ENCODE measurements around the gene BBS9. TPM values are rescaled to one million over a fixed set of nuclear protein-coding genes. Genes with fewer than 3 reads are reported as not detected.

The BBS9 gene
- total RNA-seq, 1 experiment from 2014 or later = 26.4 TPM

DNA sequence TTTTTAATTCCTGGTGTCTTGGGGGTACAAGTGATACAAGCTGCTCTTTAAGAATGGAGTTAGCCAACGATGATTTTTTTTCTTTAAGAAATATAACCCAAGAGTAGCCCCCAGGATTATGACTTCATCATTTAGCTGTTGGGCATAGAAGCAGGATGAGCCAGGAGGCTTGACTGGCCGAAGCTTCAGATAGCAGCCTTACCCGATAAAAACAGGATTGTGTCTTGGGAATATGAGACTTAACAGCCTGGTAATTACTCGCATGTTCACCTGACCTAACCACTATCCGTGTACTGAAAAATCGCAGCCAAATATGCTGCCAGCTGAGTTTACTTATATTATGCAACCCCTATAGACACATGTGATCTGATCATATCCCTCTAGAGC, 430.0 kb downstream of the BBS9 start:
- H3K4me2 ChIP-seq (ENCODE audit: insufficient read depth, insufficient read length, low read length) = no peak overlapping the region

More for the DNA sequence above, 430.0 kb downstream of the BBS9 start:
- Mint-ChIP-seq H3K36me3 (ENCODE audit: insufficient read depth in 1 of 3, low read depth in 3 of 3) (no peaks in the 10 kb centered on the region), H3K27me3 (ENCODE audit: low read depth) (no peaks in the 10 kb centered on the region), H3K4me3 (no peak overlapping the region), H3K4me1 (no peaks in the 10 kb centered on the region), H3K9me3 (no peaks in the 10 kb centered on the region), H3K27ac (no peak overlapping the region)
- Histone ChIP-seq H3K27ac (ENCODE audit: insufficient read length, low read depth, low read length) (no peak overlapping the region), H3K79me2 (ENCODE audit: insufficient read depth, low read length) (no peaks in the 10 kb centered on the region), H4K91ac (ENCODE audit: insufficient read length, low read depth, low read length) (no peak overlapping the region), H3K9me3 (ENCODE audit: control insufficient read depth, low read depth, low read length) (no peaks in the 10 kb centered on the region), H4K20me1 (ENCODE audit: control insufficient read depth, insufficient read depth, insufficient read length) (no peaks in the 10 kb centered on the region), H3K9ac (ENCODE audit: extremely low read depth, insufficient read length, low read length) (no peak overlapping the region), H2AFZ (ENCODE audit: low read length) (no peak overlapping the region), H4K5ac (ENCODE audit: insufficient read length, low read depth, low read length) (no peak overlapping the region), H3K79me1 (ENCODE audit: insufficient read depth, low read depth, low read length, poor library complexity, severe bottlenecking) (no peaks in the 10 kb centered on the region), H3K23me2 (ENCODE audit: insufficient read length, low read depth, low read length, poor library complexity, severe bottlenecking) (no peaks in the 10 kb centered on the region), H3K18ac (ENCODE audit: insufficient read length, low read depth, low read length) (no peak overlapping the region), H4K8ac (replicated peaks; ENCODE audit: insufficient read length, low read depth, low read length) (no peak overlapping the region), H3K14ac (ENCODE audit: insufficient read depth, low read length) (no peak overlapping the region), H3K56ac (ENCODE audit: insufficient read length, low read depth, low read length) (no peak overlapping the region), H2BK120ac (ENCODE audit: low read depth, low read length, poor library complexity, severe bottlenecking) (no peak overlapping the region), H2AK5ac (ENCODE audit: insufficient read length, low read length) (no peak overlapping the region), H2BK5ac (ENCODE audit: insufficient read length, low read length) (no peak overlapping the region), H2BK15ac (ENCODE audit: low read depth, low read length) (no peak overlapping the region), H3K23ac (ENCODE audit: insufficient read length, low read depth, low read length) (no peak overlapping the region), H2BK12ac (ENCODE audit: insufficient read length, low read depth, low read length) (no peak overlapping the region), H3K27me3 (ENCODE audit: insufficient read depth, low read length) (no peaks in the 10 kb centered on the region), H3K4ac (ENCODE audit: low read depth, low read length) (no peak overlapping the region), H2BK20ac (ENCODE audit: low read depth, low read length, poor library complexity, severe bottlenecking) (no peak overlapping the region), H3T11ph (ENCODE audit: low read length) (no peak overlapping the region), H3K4me1 (ENCODE audit: insufficient read depth, low read length) (no peaks in the 10 kb centered on the region)
- no CpG with 5 or more reads among the region's 6 CpGs for WGBS (ENCODE audit: extremely low coverage, insufficient read length, low lambda C conversion rate)
- DNase-seq = no peak
- TF ChIP-seq, protein P1, sequence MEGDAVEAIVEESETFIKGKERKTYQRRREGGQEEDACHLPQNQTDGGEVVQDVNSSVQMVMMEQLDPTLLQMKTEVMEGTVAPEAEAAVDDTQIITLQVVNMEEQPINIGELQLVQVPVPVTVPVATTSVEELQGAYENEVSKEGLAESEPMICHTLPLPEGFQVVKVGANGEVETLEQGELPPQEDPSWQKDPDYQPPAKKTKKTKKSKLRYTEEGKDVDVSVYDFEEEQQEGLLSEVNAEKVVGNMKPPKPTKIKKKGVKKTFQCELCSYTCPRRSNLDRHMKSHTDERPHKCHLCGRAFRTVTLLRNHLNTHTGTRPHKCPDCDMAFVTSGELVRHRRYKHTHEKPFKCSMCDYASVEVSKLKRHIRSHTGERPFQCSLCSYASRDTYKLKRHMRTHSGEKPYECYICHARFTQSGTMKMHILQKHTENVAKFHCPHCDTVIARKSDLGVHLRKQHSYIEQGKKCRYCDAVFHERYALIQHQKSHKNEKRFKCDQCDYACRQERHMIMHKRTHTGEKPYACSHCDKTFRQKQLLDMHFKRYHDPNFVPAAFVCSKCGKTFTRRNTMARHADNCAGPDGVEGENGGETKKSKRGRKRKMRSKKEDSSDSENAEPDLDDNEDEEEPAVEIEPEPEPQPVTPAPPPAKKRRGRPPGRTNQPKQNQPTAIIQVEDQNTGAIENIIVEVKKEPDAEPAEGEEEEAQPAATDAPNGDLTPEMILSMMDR (conservative IDR thresholded peaks at IDR 0.05) = no peak
